WI38 (cell line): ENCODE results near the gene ARF1.

Experiments used
- H3K4me3 ChIP-seq: 2 replicates; pipeline ENCODE4 v1.5.1; 2011; ENCODE audit warnings: low read depth, mild to moderate bottlenecking, control low read depth, low read length
- TF ChIP-seq, protein P1 (sequence below): IDR thresholded peaks from 2 replicates; pipeline ENCODE4 v1.5.1; 2012; ENCODE audit warnings: low read depth, mild to moderate bottlenecking, control low read depth, low read length

Gene ARF1

DNA sequence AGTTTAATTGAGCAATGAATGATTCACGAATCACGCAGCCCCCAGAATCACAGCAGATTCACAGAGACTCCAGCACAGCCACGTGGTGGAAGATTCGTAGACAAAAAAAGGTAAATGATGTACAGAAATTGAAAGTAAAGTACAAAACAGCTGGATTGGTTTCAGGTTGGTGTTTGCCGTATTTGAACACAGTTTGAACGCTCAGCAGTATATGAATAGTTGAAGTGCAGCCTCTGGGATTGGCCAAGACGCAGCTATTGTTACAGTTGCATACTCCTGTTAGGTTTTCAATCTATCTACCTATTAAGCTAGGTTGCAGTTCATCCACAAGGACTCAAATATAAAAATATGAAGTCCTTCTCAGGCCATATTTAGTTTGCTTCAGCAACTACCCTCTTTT lies 29.7 kb downstream of the ARF1 start:
- TF ChIP-seq, protein P1, sequence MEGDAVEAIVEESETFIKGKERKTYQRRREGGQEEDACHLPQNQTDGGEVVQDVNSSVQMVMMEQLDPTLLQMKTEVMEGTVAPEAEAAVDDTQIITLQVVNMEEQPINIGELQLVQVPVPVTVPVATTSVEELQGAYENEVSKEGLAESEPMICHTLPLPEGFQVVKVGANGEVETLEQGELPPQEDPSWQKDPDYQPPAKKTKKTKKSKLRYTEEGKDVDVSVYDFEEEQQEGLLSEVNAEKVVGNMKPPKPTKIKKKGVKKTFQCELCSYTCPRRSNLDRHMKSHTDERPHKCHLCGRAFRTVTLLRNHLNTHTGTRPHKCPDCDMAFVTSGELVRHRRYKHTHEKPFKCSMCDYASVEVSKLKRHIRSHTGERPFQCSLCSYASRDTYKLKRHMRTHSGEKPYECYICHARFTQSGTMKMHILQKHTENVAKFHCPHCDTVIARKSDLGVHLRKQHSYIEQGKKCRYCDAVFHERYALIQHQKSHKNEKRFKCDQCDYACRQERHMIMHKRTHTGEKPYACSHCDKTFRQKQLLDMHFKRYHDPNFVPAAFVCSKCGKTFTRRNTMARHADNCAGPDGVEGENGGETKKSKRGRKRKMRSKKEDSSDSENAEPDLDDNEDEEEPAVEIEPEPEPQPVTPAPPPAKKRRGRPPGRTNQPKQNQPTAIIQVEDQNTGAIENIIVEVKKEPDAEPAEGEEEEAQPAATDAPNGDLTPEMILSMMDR = no peak
- H3K4me3 ChIP-seq = no peak overlapping the region

DNA sequence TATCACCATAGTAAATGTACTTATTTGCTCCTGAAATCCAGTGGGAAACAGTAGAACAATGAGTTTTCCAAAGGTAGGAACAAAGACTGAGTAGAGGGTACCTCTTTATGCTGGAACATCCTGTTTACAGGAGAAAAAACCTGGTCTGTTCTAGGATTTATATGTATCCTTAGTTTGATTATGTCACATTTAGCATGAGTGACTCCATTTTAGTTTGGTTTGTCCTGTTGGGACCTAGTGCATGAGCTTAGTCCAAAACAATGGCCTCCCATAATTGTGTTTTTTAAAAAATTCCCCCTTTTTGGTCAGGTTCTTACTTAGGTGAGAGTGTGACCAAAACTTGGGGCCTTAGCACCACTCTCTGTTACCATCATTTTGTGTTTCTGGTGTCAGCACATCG lies 30.1 kb downstream of the ARF1 start:
- H3K4me3 ChIP-seq = no peak overlapping the region
- TF ChIP-seq, protein P1 = no peak

DNA sequence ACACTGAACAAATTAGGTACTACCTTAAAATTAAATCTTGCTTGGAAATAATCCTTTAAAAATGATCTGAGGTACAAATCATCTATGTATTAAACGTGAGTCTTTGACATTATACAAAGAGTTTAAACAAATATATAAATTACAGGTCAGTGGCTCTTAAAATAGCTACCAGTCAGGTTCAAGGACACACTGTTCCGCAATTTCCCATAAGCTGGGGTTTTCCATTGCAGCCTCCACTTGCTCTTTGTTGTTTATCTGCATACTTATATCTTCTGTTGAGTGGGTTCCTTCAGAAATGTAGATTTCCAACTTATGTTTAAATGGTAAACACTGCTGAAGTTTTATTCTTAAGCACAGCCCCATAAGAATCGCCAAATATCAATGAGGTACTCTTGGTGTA lies 32.3 kb downstream of the ARF1 start:
- no peak overlapping the region for H3K4me3 ChIP-seq
- TF ChIP-seq, protein P1 = no peak

DNA sequence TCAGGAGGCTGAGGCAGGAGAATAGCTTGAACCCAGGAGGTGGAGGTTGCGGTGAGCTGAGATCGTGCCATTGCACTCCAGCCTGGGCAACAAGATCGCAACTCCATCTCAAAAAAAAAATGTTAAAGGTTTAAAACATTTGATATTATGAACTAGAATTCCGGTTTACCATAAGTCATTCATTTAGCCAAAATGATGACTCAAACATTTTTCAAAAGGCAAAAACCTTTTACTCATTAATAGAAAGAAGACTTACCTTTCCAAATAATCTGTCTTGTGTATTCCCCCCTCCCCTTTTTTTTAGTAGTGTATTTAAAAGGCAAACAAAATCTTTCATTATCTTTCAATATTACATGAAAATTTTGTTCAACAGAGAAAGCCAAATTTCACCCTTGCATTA lies 34.8 kb downstream of the ARF1 start:
- TF ChIP-seq, protein P1 = no peak

DNA sequence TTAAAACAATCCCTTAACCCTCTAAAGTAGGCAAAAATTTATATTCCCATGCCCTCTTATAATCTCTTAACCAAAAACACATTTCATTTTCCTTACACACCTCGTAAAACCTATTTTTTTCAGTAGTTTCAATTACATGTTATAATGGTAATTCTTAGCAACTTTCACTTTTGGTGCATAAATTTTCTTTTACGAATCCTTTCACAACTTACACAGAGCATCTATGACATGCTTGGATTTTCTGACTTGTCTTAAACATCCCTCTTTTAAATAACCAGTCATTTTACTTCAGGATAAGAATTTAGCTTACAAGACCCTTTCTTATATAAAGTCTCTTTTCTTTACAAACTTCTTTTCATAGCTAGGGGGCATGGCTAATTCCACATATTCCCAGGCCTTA lies 35.5 kb downstream of the ARF1 start:
- TF ChIP-seq, protein P1 = no peak
- H3K4me3 ChIP-seq = no peak overlapping the region

More for the DNA sequence above, 34.8 kb downstream of the ARF1 start:
- H3K4me3 ChIP-seq = no peak overlapping the region

DNA sequence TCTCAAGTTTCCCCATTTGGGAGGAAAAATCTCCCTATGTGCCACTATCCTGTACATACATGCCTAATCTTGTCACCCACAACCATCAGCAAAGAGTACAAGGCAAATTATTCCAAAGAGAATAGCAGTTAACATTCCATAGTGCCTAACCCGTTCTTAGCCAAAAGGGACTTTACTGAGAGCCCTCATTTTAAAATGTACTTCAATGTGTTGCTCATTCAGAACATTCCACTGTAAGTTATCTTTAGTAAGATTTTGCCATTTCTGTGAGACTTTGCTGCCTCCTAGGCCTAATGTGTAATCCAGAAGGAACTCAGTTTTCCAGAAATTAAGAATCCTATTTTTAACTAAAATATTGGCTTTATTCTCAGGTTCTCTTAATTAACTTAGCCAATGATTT lies 37.8 kb downstream of the ARF1 start:
- no peak overlapping the region for H3K4me3 ChIP-seq
- TF ChIP-seq, protein P1 = no peak

DNA sequence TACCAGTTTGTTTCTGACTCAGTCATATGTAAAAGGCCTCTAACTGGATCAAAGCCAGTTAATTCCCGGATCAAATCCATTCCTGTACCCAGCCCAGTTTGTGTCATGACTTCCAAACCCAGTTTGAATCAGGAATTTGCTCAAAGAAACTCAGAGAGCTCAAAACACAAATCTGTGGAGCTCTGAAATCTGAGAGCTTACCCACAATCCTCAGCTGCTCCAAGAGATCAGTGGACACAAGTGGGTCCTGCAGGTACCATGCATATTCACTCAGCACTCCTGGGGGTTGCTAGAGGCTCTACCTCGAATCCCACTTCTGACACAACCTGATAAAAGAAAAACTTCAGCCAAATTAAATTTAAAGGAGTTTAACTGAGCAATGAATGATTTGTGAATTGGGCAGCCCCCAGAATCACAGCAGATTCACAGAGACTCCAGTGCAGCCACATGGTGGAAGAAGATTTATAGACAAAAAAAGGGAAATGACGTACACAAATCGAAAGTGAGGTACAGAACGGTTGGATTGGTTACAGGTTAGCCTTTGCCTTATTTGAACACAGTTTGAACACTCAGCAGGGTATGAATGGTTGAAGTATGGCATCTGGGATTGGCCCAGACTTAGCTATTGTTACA lies 38.5 kb downstream of the ARF1 start:
- TF ChIP-seq, protein P1 = no peak
- H3K4me3 ChIP-seq = no peak overlapping the region
